ENCODE data around the gene FRMD4A.
"Not testable (repeated sequence)": the region's sequence is repeated elsewhere in the genome, so short reads cannot be mapped to it uniquely, and the experiment has no call there.

FRMD4A gene

DNA sequence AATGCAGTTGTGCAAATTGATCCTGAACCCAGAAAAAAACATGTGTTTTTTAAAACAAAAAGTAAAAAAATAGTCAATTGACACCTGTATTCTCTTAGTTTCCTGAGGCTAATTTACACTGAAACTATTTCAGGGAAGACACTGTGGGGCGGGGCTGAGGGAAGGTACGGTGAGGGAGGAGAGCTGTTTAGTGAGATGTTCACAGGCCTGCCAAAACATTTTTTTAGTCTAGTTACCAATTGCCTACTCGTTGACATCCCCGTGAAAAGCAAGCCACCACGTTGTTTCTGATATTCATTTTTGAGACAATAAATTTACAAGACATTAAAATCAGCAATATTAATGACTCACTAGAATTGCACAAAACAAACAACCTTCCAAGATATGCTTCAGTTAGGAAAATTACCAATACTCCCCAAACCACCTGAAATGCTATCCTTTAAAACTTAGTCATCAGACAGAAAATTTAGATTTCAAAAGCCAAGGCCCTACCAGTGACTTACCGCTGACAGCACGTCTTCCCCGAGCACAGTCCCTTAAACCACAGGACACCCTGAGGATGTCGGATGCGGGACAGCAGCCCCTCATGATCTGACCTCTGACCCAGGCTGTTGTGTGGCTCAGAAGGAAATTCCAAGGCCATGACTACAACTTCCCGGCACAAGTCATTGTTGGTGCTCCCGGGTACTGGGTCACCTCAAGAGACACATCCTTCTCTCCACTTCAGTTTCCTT is 464.8 kb downstream of the FRMD4A start:
- H3K9me3 Mint-ChIP-seq: no peaks in the 10 kb centered on the region
- peaks cover 13% of the 10 kb centered on the region for H3K36me3 Mint-ChIP-seq (ENCODE audit: low read depth)
- no peak overlapping the region for H3K4me3 Mint-ChIP-seq
- intact Hi-C loops (cut with micrococcal nuclease): no loop called here
- peaks cover 20% of the 10 kb centered on the region for H3K27me3 Mint-ChIP-seq
- H3K27ac Mint-ChIP-seq: no peak overlapping the region
- peaks cover 8% of the 10 kb centered on the region for H3K4me1 Mint-ChIP-seq (ENCODE audit: low read depth)

DNA sequence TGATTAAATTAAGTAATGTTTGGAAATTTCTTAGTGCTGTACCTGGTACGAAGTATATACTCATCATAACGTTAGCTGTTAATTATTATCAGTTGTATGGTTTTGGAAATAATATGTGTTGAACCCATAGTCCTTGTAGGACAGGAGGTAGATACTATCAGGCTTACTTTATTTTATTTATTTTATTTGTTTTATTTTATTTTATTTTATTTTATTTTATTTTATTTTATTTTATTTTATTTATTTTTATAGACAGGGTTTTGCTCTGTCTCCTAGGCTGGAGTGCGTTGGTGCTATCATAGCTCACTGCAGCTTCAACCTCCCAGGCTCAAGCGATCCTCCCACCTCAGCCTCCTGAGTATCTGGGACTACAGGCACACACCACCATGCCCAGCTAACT is 465.5 kb downstream of the FRMD4A start:
- intact Hi-C loops (cut with micrococcal nuclease); H3K27ac Mint-ChIP-seq: not testable (repeated sequence)
- H3K36me3 Mint-ChIP-seq (ENCODE audit: low read depth): peaks cover 13% of the 10 kb centered on the region

GRCh38 chr10:13862546-13863233 is 468.0 kb downstream of the FRMD4A start:
- H3K36me3 Mint-ChIP-seq (ENCODE audit: low read depth): peaks cover 5% of the 10 kb centered on the region
- H3K4me3 Mint-ChIP-seq: no peak overlapping the region
- no peak overlapping the region for H3K27ac Mint-ChIP-seq
- intact Hi-C loops (cut with micrococcal nuclease): no loop called here
- H3K27me3 Mint-ChIP-seq: peaks cover 25% of the 10 kb centered on the region
- peaks cover 9% of the 10 kb centered on the region for H3K4me1 Mint-ChIP-seq (ENCODE audit: low read depth)
- no peaks in the 10 kb centered on the region for H3K9me3 Mint-ChIP-seq

More for the DNA sequence above, 465.5 kb downstream of the FRMD4A start:
- H3K9me3 Mint-ChIP-seq; H3K4me1 Mint-ChIP-seq (ENCODE audit: low read depth); H3K4me3 Mint-ChIP-seq: not testable (repeated sequence)
- H3K27me3 Mint-ChIP-seq: peaks cover 22% of the 10 kb centered on the region

GRCh38 chr10:13860886-13861285 is 469.8 kb downstream of the FRMD4A start:
- H3K9me3 Mint-ChIP-seq: no peaks in the 10 kb centered on the region
- intact Hi-C loops (cut with micrococcal nuclease): no loop called here
- H3K4me1 Mint-ChIP-seq (ENCODE audit: low read depth): peaks cover 21% of the 10 kb centered on the region
- H3K27ac Mint-ChIP-seq: no peak overlapping the region
- peaks cover 5% of the 10 kb centered on the region for H3K36me3 Mint-ChIP-seq (ENCODE audit: low read depth)
- peaks cover 29% of the 10 kb centered on the region for H3K27me3 Mint-ChIP-seq
- no peak overlapping the region for H3K4me3 Mint-ChIP-seq

DNA sequence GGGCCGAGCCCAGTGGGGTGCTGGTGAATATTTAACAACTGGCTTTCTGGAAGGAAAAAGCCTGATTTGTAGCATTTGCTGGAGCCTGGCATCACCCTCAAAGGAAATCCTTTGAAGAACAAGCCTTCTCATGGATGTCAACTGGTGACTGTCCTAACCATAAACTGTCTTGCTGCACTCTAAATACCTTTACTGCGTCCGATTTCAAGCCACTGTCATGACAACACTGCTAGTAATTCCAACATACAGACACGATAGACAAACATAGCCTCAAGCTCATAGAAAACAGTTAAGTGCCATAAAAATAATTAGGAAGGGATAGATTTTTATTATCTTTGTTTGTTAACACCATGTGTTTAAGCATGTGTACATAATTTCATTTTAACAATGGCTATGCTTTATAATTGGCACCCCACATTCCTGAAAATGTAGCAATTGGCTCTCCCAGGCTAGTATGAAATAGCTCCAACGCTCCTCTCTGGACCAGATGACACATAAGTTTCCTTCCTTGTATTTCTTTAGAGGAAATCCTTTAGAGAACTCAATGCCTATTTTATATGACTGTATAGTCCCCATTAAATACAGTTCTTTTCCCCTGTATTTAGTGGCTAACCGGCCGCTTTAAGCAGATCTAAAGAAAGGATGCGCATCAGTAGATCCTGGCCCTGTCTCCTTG is 470.6 kb downstream of the FRMD4A start:
- Mint-ChIP-seq H3K27me3 (peaks cover 29% of the 10 kb centered on the region), H3K9me3 (no peaks in the 10 kb centered on the region), H3K36me3 (ENCODE audit: low read depth) (peaks cover 5% of the 10 kb centered on the region), H3K4me3 (no peak overlapping the region), H3K4me1 (ENCODE audit: low read depth) (peaks cover 21% of the 10 kb centered on the region), H3K27ac (no peak overlapping the region)
- intact Hi-C loops (cut with micrococcal nuclease): no loop called here

DNA sequence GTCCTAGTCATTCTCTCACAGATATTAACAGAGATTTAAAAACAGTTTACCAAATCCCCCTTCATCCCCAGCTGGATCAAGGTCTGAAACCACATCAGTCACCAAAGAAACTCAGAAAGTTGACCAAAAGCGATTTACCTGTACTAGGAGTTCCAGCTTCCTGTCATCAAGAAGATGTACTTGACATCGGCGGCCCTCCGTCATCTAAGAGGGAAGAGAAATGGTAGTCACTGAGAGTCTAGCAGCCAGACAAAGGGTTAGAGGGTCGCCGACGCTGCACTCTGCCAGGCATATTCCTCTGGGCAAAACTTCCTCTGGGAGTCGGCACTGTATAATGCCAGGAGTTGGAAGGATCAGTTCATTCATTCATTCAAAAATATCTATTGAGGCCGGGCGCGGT is 472.0 kb downstream of the FRMD4A start:
- intact Hi-C loops (cut with micrococcal nuclease): no loop called here
- H3K27me3 Mint-ChIP-seq: peaks cover 26% of the 10 kb centered on the region
- H3K9me3 Mint-ChIP-seq: no peaks in the 10 kb centered on the region
- H3K4me1 Mint-ChIP-seq (ENCODE audit: low read depth): peaks cover 27% of the 10 kb centered on the region
- H3K36me3 Mint-ChIP-seq (ENCODE audit: low read depth): peaks cover 5% of the 10 kb centered on the region
- peak overlapping the region; percentile 27 for H3K27ac Mint-ChIP-seq
- no peak overlapping the region for H3K4me3 Mint-ChIP-seq

DNA sequence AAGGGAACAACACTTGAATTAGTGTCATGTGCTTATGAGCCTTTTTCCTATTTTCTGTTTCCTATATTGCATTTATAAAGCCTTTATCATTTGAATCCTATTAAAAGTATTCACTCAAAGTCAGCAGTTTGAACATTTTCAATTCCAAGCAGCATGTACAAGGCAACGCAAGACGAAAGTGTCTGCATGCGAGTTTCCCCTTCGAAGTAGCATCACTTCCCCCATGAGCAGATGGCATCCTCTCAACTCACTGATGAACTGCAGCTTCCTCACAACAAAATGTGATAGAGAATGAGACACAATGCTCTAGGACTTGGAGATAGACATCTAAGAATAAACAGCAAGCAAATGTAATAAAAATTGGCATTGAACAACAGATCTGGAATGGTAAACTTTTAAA is 473.3 kb downstream of the FRMD4A start:
- intact Hi-C loops (cut with micrococcal nuclease): no loop called here
- Mint-ChIP-seq H3K27ac (peak overlapping the region; percentile 66), H3K4me1 (ENCODE audit: low read depth) (peaks cover 32% of the 10 kb centered on the region), H3K27me3 (peaks cover 25% of the 10 kb centered on the region), H3K9me3 (no peaks in the 10 kb centered on the region), H3K4me3 (no peak overlapping the region), H3K36me3 (ENCODE audit: low read depth) (peaks cover 5% of the 10 kb centered on the region)

DNA sequence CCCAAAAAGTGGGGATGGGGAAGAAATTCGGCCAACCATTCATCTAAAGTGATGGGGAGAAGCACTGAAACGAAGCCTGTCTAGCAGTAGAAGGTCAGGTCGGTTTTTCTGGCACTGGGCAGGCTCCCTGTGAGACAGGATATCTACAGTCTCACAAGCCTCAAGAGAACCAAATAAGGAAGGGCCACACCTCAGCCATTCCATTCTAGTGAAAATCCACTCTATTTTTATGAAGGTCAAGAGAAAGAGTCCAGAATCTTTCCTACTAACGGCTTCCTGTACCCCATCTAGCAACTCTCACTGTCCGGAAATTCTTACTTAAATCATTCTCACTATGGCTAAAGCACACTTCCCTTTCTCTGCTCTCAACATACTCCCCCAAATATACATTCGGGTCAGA is 476.9 kb downstream of the FRMD4A start:
- intact Hi-C loops (cut with micrococcal nuclease): no loop called here
- Mint-ChIP-seq H3K9me3 (no peaks in the 10 kb centered on the region), H3K4me3 (no peak overlapping the region), H3K36me3 (ENCODE audit: low read depth) (peaks cover 5% of the 10 kb centered on the region), H3K27ac (peak overlapping the region; percentile 54), H3K4me1 (ENCODE audit: low read depth) (peaks cover 31% of the 10 kb centered on the region), H3K27me3 (peaks cover 13% of the 10 kb centered on the region)

- H3K27ac Mint-ChIP-seq: peak overlapping the region; percentile 54
- H3K4me3 Mint-ChIP-seq: no peak overlapping the region
- H3K36me3 Mint-ChIP-seq (ENCODE audit: low read depth): peaks cover 5% of the 10 kb centered on the region
- no peaks in the 10 kb centered on the region for H3K9me3 Mint-ChIP-seq
- H3K27me3 Mint-ChIP-seq: peaks cover 23% of the 10 kb centered on the region
- peaks cover 30% of the 10 kb centered on the region for H3K4me1 Mint-ChIP-seq (ENCODE audit: low read depth)
- intact Hi-C loops (cut with micrococcal nuclease): no loop called here
Measured at GRCh38 chr10:13852872-13853271, 477.9 kb downstream of the FRMD4A start.

- intact Hi-C loops (cut with micrococcal nuclease): no loop called here
- H3K4me1 Mint-ChIP-seq (ENCODE audit: low read depth): peaks cover 32% of the 10 kb centered on the region
- no peak overlapping the region for H3K4me3 Mint-ChIP-seq
- peaks cover 5% of the 10 kb centered on the region for H3K36me3 Mint-ChIP-seq (ENCODE audit: low read depth)
- H3K27ac Mint-ChIP-seq: no peak overlapping the region
- peaks cover 33% of the 10 kb centered on the region for H3K27me3 Mint-ChIP-seq
- H3K9me3 Mint-ChIP-seq: no peaks in the 10 kb centered on the region
Measured at GRCh38 chr10:13851906-13852305, 478.8 kb downstream of the FRMD4A start.

GRCh38 chr10:13848520-13849445 is 481.9 kb downstream of the FRMD4A start:
- peaks cover 46% of the 10 kb centered on the region for H3K27me3 Mint-ChIP-seq
- H3K4me3 Mint-ChIP-seq: no peak overlapping the region
- peaks cover 24% of the 10 kb centered on the region for H3K4me1 Mint-ChIP-seq (ENCODE audit: low read depth)
- no peak overlapping the region for H3K27ac Mint-ChIP-seq
- no peaks in the 10 kb centered on the region for H3K9me3 Mint-ChIP-seq
- H3K36me3 Mint-ChIP-seq (ENCODE audit: low read depth): no peaks in the 10 kb centered on the region
- intact Hi-C loops (cut with micrococcal nuclease): no loop called here

DNA sequence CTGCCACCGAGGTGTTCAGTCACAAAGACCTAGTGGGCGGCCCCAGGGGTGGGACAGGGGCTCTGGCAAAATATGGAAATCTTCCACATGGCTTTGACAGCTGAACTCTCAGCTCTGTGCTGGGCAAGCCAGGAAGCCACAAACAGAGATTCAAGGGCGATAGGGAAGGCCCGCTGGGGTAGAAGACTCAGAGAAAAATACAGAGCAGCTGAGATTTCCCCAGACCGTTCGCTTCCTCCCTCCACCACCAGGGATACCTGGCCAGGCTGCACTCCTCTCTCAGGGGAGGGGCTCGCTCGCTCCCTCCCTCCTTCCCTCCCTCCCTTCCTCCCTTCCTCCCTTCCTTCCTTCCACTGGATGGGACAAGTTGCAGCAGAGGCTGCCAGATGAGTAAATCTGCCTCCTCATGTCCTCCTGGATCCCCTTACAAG is 483.5 kb downstream of the FRMD4A start:
- Mint-ChIP-seq H3K36me3 (ENCODE audit: low read depth) (no peaks in the 10 kb centered on the region), H3K9me3 (no peaks in the 10 kb centered on the region), H3K4me3 (no peak overlapping the region), H3K27ac (peak overlapping the region; percentile 61), H3K27me3 (peaks cover 49% of the 10 kb centered on the region), H3K4me1 (ENCODE audit: low read depth) (peaks cover 13% of the 10 kb centered on the region)
- intact Hi-C loops (cut with micrococcal nuclease): no loop called here

DNA sequence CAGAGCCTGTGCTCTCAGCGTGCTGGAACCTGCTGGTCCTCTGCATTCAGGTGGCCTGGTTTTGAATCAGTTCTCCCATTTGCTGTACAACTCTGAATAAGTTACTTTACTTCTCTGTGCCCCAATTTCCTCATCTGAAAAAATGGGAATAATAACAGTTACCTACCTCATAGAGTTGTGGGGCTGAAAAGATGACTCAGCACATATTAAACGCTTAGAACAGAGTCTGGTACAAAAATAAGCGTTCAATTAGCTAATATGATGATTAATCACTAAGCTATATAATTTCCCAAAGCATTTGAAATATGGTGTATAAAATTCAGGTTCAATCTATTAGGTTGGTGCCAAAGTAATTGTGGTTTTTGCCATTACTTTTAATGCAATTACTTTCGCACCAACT is 484.8 kb downstream of the FRMD4A start:
- Mint-ChIP-seq H3K9me3 (no peaks in the 10 kb centered on the region), H3K27me3 (peaks cover 51% of the 10 kb centered on the region), H3K4me3 (no peak overlapping the region), H3K4me1 (ENCODE audit: low read depth) (peaks cover 13% of the 10 kb centered on the region), H3K36me3 (ENCODE audit: low read depth) (no peaks in the 10 kb centered on the region), H3K27ac (no peak overlapping the region)
- intact Hi-C loops (cut with micrococcal nuclease): no loop called here
